T-helper 2 cell treated with Interferon-gamma antibody and Interleukin-4, amounts not matched to agents 5 μg/mL and 100 μg/mL, for 36 hours (primary cell): Measurements from ENCODE around the gene NTF4.

Experiments used
- DNase-seq: peaks from one replicate; pipeline ENCODE4 v3.0.0; 2021; ENCODE audit warnings: low spot score
- H3K27ac Mint-ChIP-seq: one replicate; pipeline ENCODE4 v1.8.0; 2021; ENCODE audit warnings: mild to moderate bottlenecking, mixed read lengths
- H3K27me3 Mint-ChIP-seq: one replicate; pipeline ENCODE4 v1.8.0; 2021; ENCODE audit warnings: low read depth, mixed read lengths
- H3K36me3 Mint-ChIP-seq: one replicate; pipeline ENCODE4 v1.8.0; 2021; ENCODE audit warnings: low read depth, mixed read lengths
- H3K4me1 Mint-ChIP-seq: one replicate; pipeline ENCODE4 v1.8.0; 2021; ENCODE audit warnings: low read depth, mixed read lengths
- H3K4me3 Mint-ChIP-seq: one replicate; pipeline ENCODE4 v1.8.0; 2022; ENCODE audit warnings: mild to moderate bottlenecking, moderate library complexity, mixed read lengths
- H3K9me3 Mint-ChIP-seq: one replicate; pipeline ENCODE4 v1.8.0; 2021; ENCODE audit warnings: mixed read lengths

NTF4 gene

GRCh38 chr19:49064768-49065611, at the start of gene NTF4:
Gene NTF4 (minus strand): TSS chr19:49064818. CDS start chr19:49061997, 2,821 bp downstream.
- H3K36me3 Mint-ChIP-seq: no peaks in the 10 kb centered on the region
- H3K27me3 Mint-ChIP-seq: peaks cover 68% of the 10 kb centered on the region
- no peak for DNase-seq
- no peaks in the 10 kb centered on the region for H3K9me3 Mint-ChIP-seq
- no peak within 1 kb of the TSS for H3K27ac Mint-ChIP-seq
- H3K4me1 Mint-ChIP-seq: no peaks in the 10 kb centered on the region
- H3K4me3 Mint-ChIP-seq: no peak within 1 kb of the TSS

- peaks cover 5% of the 10 kb centered on the region for H3K36me3 Mint-ChIP-seq
- peaks cover 29% of the 10 kb centered on the region for H3K4me1 Mint-ChIP-seq
- H3K9me3 Mint-ChIP-seq: no peaks in the 10 kb centered on the region
- H3K4me3 Mint-ChIP-seq: peak within 1 kb of the TSS; percentile 86
- DNase-seq: peak; percentile 81
- no peaks in the 10 kb centered on the region for H3K27me3 Mint-ChIP-seq
- H3K27ac Mint-ChIP-seq: peak within 1 kb of the TSS; percentile 51
These were observed 49.4 kb upstream of the NTF4 start, which contains the start of gene LIN7B for GRCh38 chr19:49113762-49114629. Gene LIN7B (plus strand): TSS chr19:49114370. CDS start chr19:49114405, 35 bp downstream.

GRCh38 chr19:49111218-49111998, 46.8 kb upstream of the NTF4 start:
- H3K36me3 Mint-ChIP-seq: peaks cover 24% of the 10 kb centered on the region
- DNase-seq: no peak
- no peaks in the 10 kb centered on the region for H3K9me3 Mint-ChIP-seq
- peak overlapping the region; percentile 20 for H3K27ac Mint-ChIP-seq
- no peak overlapping the region for H3K4me3 Mint-ChIP-seq
- peaks cover 15% of the 10 kb centered on the region for H3K4me1 Mint-ChIP-seq
- H3K27me3 Mint-ChIP-seq: no peaks in the 10 kb centered on the region

- no peaks in the 10 kb centered on the region for H3K27me3 Mint-ChIP-seq
- H3K4me1 Mint-ChIP-seq: peaks cover 14% of the 10 kb centered on the region
- no peak for DNase-seq
- no peak overlapping the region for H3K4me3 Mint-ChIP-seq
- H3K27ac Mint-ChIP-seq: no peak overlapping the region
- no peaks in the 10 kb centered on the region for H3K9me3 Mint-ChIP-seq
- peaks cover 26% of the 10 kb centered on the region for H3K36me3 Mint-ChIP-seq
These were observed 45.9 kb upstream of the NTF4 start for GRCh38 chr19:49110567-49110966.

- Mint-ChIP-seq H3K27me3 (no peaks in the 10 kb centered on the region), H3K4me3 (no peak overlapping the region), H3K27ac (no peak overlapping the region), H3K4me1 (peaks cover 11% of the 10 kb centered on the region), H3K9me3 (no peaks in the 10 kb centered on the region), H3K36me3 (peaks cover 33% of the 10 kb centered on the region)
- DNase-seq: no peak
These were observed 45.1 kb upstream of the NTF4 start for GRCh38 chr19:49109569-49110233.

GRCh38 chr19:49109051-49109450, 44.4 kb upstream of the NTF4 start:
- Mint-ChIP-seq H3K4me3 (no peak overlapping the region), H3K27me3 (no peaks in the 10 kb centered on the region), H3K4me1 (peaks cover 11% of the 10 kb centered on the region), H3K27ac (no peak overlapping the region), H3K36me3 (peaks cover 37% of the 10 kb centered on the region), H3K9me3 (no peaks in the 10 kb centered on the region)
- no peak for DNase-seq

- Mint-ChIP-seq H3K27ac (no peak overlapping the region), H3K9me3 (no peaks in the 10 kb centered on the region), H3K36me3 (peaks cover 37% of the 10 kb centered on the region)
These were observed 43.2 kb upstream of the NTF4 start for GRCh38 chr19:49107625-49108459.

GRCh38 chr19:49106648-49107135, 42.1 kb upstream of the NTF4 start:
- no peaks in the 10 kb centered on the region for H3K9me3 Mint-ChIP-seq
- no peak overlapping the region for H3K4me3 Mint-ChIP-seq
- H3K27me3 Mint-ChIP-seq: no peaks in the 10 kb centered on the region
- H3K36me3 Mint-ChIP-seq: peaks cover 42% of the 10 kb centered on the region
- peak; percentile 42 for DNase-seq
- H3K27ac Mint-ChIP-seq: no peak overlapping the region
- H3K4me1 Mint-ChIP-seq: peaks cover 2% of the 10 kb centered on the region

More at GRCh38 chr19:49107625-49108459, 43.2 kb upstream of the NTF4 start:
- no peaks in the 10 kb centered on the region for H3K27me3 Mint-ChIP-seq
- DNase-seq: no peak
- no peak overlapping the region for H3K4me3 Mint-ChIP-seq
- H3K4me1 Mint-ChIP-seq: peaks cover 4% of the 10 kb centered on the region

GRCh38 chr19:49104229-49104864, 39.7 kb upstream of the NTF4 start:
- Mint-ChIP-seq H3K27me3 (no peaks in the 10 kb centered on the region), H3K4me1 (peaks cover 2% of the 10 kb centered on the region), H3K9me3 (no peaks in the 10 kb centered on the region), H3K27ac (no peak overlapping the region), H3K36me3 (peaks cover 54% of the 10 kb centered on the region), H3K4me3 (no peak overlapping the region)
- DNase-seq: no peak

GRCh38 chr19:49103331-49104085, 38.9 kb upstream of the NTF4 start:
- Mint-ChIP-seq H3K27ac (no peak overlapping the region), H3K4me3 (no peak overlapping the region), H3K9me3 (no peaks in the 10 kb centered on the region), H3K27me3 (no peaks in the 10 kb centered on the region), H3K36me3 (peaks cover 55% of the 10 kb centered on the region), H3K4me1 (peaks cover 2% of the 10 kb centered on the region)
- no peak for DNase-seq

GRCh38 chr19:49102303-49102702, 37.7 kb upstream of the NTF4 start:
- no peaks in the 10 kb centered on the region for H3K9me3 Mint-ChIP-seq
- H3K4me1 Mint-ChIP-seq: peaks cover 8% of the 10 kb centered on the region
- H3K4me3 Mint-ChIP-seq: no peak overlapping the region
- DNase-seq: no peak
- H3K27ac Mint-ChIP-seq: no peak overlapping the region
- peaks cover 55% of the 10 kb centered on the region for H3K36me3 Mint-ChIP-seq
- H3K27me3 Mint-ChIP-seq: no peaks in the 10 kb centered on the region
